ENCODE data around the gene CYP26B1. TPM values are rescaled to one million over a fixed set of nuclear protein-coding genes. Genes with fewer than 3 reads are reported as not detected.

Gene CYP26B1
- polyA plus RNA-seq, 3 donors from 2014 or later, result not detected

- peaks cover 6 to 9% of the 10 kb centered on the region in 2 donors for H3K4me1 Mint-ChIP-seq
- no peak overlapping the region for H3K27ac Mint-ChIP-seq
- H3K9me3 Mint-ChIP-seq, result peaks cover 0 to 11% (median 0%) of the 10 kb centered on the region in 6 donors
- H3K36me3 Mint-ChIP-seq, result peaks cover 0 to 17% (median 14%) of the 10 kb centered on the region in 3 donors
- H3K4me3 Mint-ChIP-seq, result no peak overlapping the region
- no peak for DNase-seq
- H3K27me3 Mint-ChIP-seq (ENCODE audit: low read depth in 3 of 3), result peaks cover 0 to 3% (median 2%) of the 10 kb centered on the region in 3 donors
Measured at GRCh38 chr2:72172478-72172877, 24.8 kb upstream of the CYP26B1 start.

GRCh38 chr2:72166279-72166678, 18.6 kb upstream of the CYP26B1 start:
- H3K36me3 Mint-ChIP-seq, result no peaks in the 10 kb centered on the region
- DNase-seq, result no peak
- H3K9me3 Mint-ChIP-seq, result peaks cover 0 to 11% (median 0%) of the 10 kb centered on the region in 6 donors
- H3K4me1 Mint-ChIP-seq, result no peaks in the 10 kb centered on the region
- H3K27me3 Mint-ChIP-seq (ENCODE audit: low read depth in 3 of 3), result peaks cover 2 to 6% (median 4%) of the 10 kb centered on the region in 3 donors
- no peak overlapping the region for H3K27ac Mint-ChIP-seq
- no peak overlapping the region for H3K4me3 Mint-ChIP-seq

GRCh38 chr2:72165792-72166191, 18.1 kb upstream of the CYP26B1 start:
- Mint-ChIP-seq H3K9me3 (peaks cover 0 to 11% (median 0%) of the 10 kb centered on the region in 6 donors), H3K36me3 (no peaks in the 10 kb centered on the region), H3K4me1 (no peaks in the 10 kb centered on the region), H3K27ac (no peak overlapping the region), H3K4me3 (no peak overlapping the region), H3K27me3 (ENCODE audit: low read depth in 3 of 3) (peaks cover 2 to 6% (median 5%) of the 10 kb centered on the region in 3 donors)
- DNase-seq, result no peak

- Mint-ChIP-seq H3K4me3 (no peak overlapping the region), H3K4me1 (no peaks in the 10 kb centered on the region), H3K9me3 (peaks cover 0 to 4% (median 0%) of the 10 kb centered on the region in 6 donors), H3K36me3 (no peaks in the 10 kb centered on the region), H3K27me3 (ENCODE audit: low read depth in 3 of 3) (peaks cover 4 to 9% (median 6%) of the 10 kb centered on the region in 3 donors), H3K27ac (no peak overlapping the region)
- DNase-seq, result no peak
Measured at GRCh38 chr2:72162574-72162973, 14.9 kb upstream of the CYP26B1 start.

GRCh38 chr2:72159211-72159993, 11.7 kb upstream of the CYP26B1 start:
- H3K36me3 Mint-ChIP-seq, result no peaks in the 10 kb centered on the region

GRCh38 chr2:72157871-72158771, 10.5 kb upstream of the CYP26B1 start:
- H3K36me3 Mint-ChIP-seq, result no peaks in the 10 kb centered on the region
- H3K27ac Mint-ChIP-seq, result no peak overlapping the region

More at GRCh38 chr2:72159211-72159993, 11.7 kb upstream of the CYP26B1 start:
- H3K27me3 Mint-ChIP-seq (ENCODE audit: low read depth in 3 of 3), result peaks cover 6 to 11% (median 7%) of the 10 kb centered on the region in 3 donors
- H3K27ac Mint-ChIP-seq, result no peak overlapping the region
- no peak for DNase-seq
- H3K4me3 Mint-ChIP-seq, result no peak overlapping the region
- H3K9me3 Mint-ChIP-seq, result no peaks in the 10 kb centered on the region
- no peaks in the 10 kb centered on the region for H3K4me1 Mint-ChIP-seq

GRCh38 chr2:72156872-72157271, 9.2 kb upstream of the CYP26B1 start:
- Mint-ChIP-seq H3K27ac (no peak overlapping the region), H3K27me3 (ENCODE audit: low read depth in 3 of 3) (peaks cover 4 to 13% (median 9%) of the 10 kb centered on the region in 3 donors), H3K4me1 (no peaks in the 10 kb centered on the region), H3K9me3 (no peaks in the 10 kb centered on the region), H3K4me3 (no peak overlapping the region), H3K36me3 (no peaks in the 10 kb centered on the region)
- DNase-seq, result no peak

More at GRCh38 chr2:72157871-72158771, 10.5 kb upstream of the CYP26B1 start:
- no peaks in the 10 kb centered on the region for H3K9me3 Mint-ChIP-seq
- no peak for DNase-seq
- no peaks in the 10 kb centered on the region for H3K4me1 Mint-ChIP-seq
- no peak overlapping the region for H3K4me3 Mint-ChIP-seq
- H3K27me3 Mint-ChIP-seq (ENCODE audit: low read depth in 3 of 3), result peaks cover 5 to 11% (median 6%) of the 10 kb centered on the region in 3 donors

- H3K9me3 Mint-ChIP-seq, result no peaks in the 10 kb centered on the region
- H3K36me3 Mint-ChIP-seq, result no peaks in the 10 kb centered on the region
- H3K4me3 Mint-ChIP-seq, result no peak overlapping the region
- no peak for DNase-seq
- H3K4me1 Mint-ChIP-seq, result no peaks in the 10 kb centered on the region
- H3K27me3 Mint-ChIP-seq (ENCODE audit: low read depth in 3 of 3), result peaks cover 4 to 15% (median 10%) of the 10 kb centered on the region in 3 donors
- H3K27ac Mint-ChIP-seq, result no peak overlapping the region
Measured at GRCh38 chr2:72155737-72156136, 8.1 kb upstream of the CYP26B1 start.

GRCh38 chr2:72155151-72155550, 7.5 kb upstream of the CYP26B1 start:
- H3K4me1 Mint-ChIP-seq, result peaks cover 3 to 4% of the 10 kb centered on the region in 2 donors
- H3K36me3 Mint-ChIP-seq, result no peaks in the 10 kb centered on the region
- no peaks in the 10 kb centered on the region for H3K9me3 Mint-ChIP-seq
- H3K27me3 Mint-ChIP-seq (ENCODE audit: low read depth in 3 of 3), result peaks cover 6 to 16% (median 15%) of the 10 kb centered on the region in 3 donors
- DNase-seq, result no peak
- H3K27ac Mint-ChIP-seq, result no peak overlapping the region
- no peak overlapping the region for H3K4me3 Mint-ChIP-seq

- Mint-ChIP-seq H3K27me3 (ENCODE audit: low read depth in 3 of 3) (peaks cover 6 to 20% (median 12%) of the 10 kb centered on the region in 3 donors), H3K36me3 (no peaks in the 10 kb centered on the region), H3K9me3 (no peaks in the 10 kb centered on the region), H3K4me3 (no peak overlapping the region), H3K27ac (no peak overlapping the region), H3K4me1 (peaks cover 10 to 11% of the 10 kb centered on the region in 2 donors)
- DNase-seq, result no peak
Measured at GRCh38 chr2:72154386-72154975, 6.8 kb upstream of the CYP26B1 start.

GRCh38 chr2:72153924-72154323, 6.3 kb upstream of the CYP26B1 start:
- peaks cover 10 to 26% (median 16%) of the 10 kb centered on the region in 3 donors for H3K27me3 Mint-ChIP-seq (ENCODE audit: low read depth in 3 of 3)
- H3K27ac Mint-ChIP-seq, result no peak overlapping the region
- H3K4me3 Mint-ChIP-seq, result no peak overlapping the region
- no peaks in the 10 kb centered on the region for H3K36me3 Mint-ChIP-seq
- no peaks in the 10 kb centered on the region for H3K9me3 Mint-ChIP-seq
- DNase-seq, result no peak
- H3K4me1 Mint-ChIP-seq, result peaks cover 15 to 16% of the 10 kb centered on the region in 2 donors

GRCh38 chr2:72153026-72153791, 5.5 kb upstream of the CYP26B1 start:
- DNase-seq, result no peak
- Mint-ChIP-seq H3K4me3 (no peak overlapping the region), H3K4me1 (peaks cover 18 to 23% of the 10 kb centered on the region in 2 donors), H3K27ac (no peak overlapping the region), H3K27me3 (ENCODE audit: low read depth in 3 of 3) (peaks cover 13 to 28% (median 16%) of the 10 kb centered on the region in 3 donors), H3K9me3 (no peaks in the 10 kb centered on the region), H3K36me3 (no peaks in the 10 kb centered on the region)

GRCh38 chr2:72150861-72151356, 3.2 kb upstream of the CYP26B1 start:
- peaks cover 0 to 4% (median 4%) of the 10 kb centered on the region in 3 donors for H3K36me3 Mint-ChIP-seq
- H3K4me1 Mint-ChIP-seq, result peaks cover 29 to 40% of the 10 kb centered on the region in 2 donors
- H3K27me3 Mint-ChIP-seq (ENCODE audit: low read depth in 3 of 3), result peaks cover 21 to 38% (median 21%) of the 10 kb centered on the region in 3 donors
- peaks cover 0 to 6% (median 0%) of the 10 kb centered on the region in 6 donors for H3K9me3 Mint-ChIP-seq
- H3K27ac Mint-ChIP-seq, result no peak overlapping the region
- no peak for DNase-seq
- no peak overlapping the region for H3K4me3 Mint-ChIP-seq
